K562 treated with DMSO at 1 percent for 48 hours (cell line): ENCODE measurements around the gene MYO1C. TPM values are rescaled to one million over a fixed set of nuclear protein-coding genes. Genes with fewer than 3 reads are reported as not detected.

Source experiments
- total RNA-seq: library from RNA; unstranded; fragments of 300-600 nt; gene quantifications from 2 replicates; pipeline ENCODE4 v1.2.3, GENCODE V29; 2022; ENCODE audit warnings: low replicate concordance; ENCODE audit errors: extremely low read depth

Gene MYO1C
- total RNA-seq, result not detected in 2 replicates

GRCh38 chr17:1492249-1493206, at the start of gene MYO1C:
Gene MYO1C (minus strand): TSS chr17:1492686. CDS start chr17:1492487, 199 bp downstream.

GRCh38 chr17:1516388-1517161, 24.1 kb upstream of the MYO1C start, which contains the start of gene INPP5K:
Gene INPP5K (minus strand): TSS chr17:1516612. CDS start chr17:1516499, 113 bp downstream.

GRCh38 chr17:1455797-1456599, 36.5 kb downstream of the MYO1C start, which contains the start of gene CRK:
Gene CRK (minus strand): TSS chr17:1456232. CDS start chr17:1456117, 115 bp downstream.

Other genes with a start within 250 kb of the MYO1C start
- not detected in 2 replicates for gene BHLHA9, start 222.2 kb downstream of the MYO1C start, total RNA-seq
- not detected in 2 replicates for gene TRARG1, start 213.0 kb downstream of the MYO1C start, total RNA-seq
- 579 TPM in 1 of 2 replicates, not detected in the other for gene YWHAE, start 92.5 kb downstream of the MYO1C start, total RNA-seq
- gene CRK, start 36.5 kb downstream of the MYO1C start, total RNA-seq, result not detected in 2 replicates
- not detected in 2 replicates for gene INPP5K, start 23.9 kb upstream of the MYO1C start, total RNA-seq
- gene PITPNA, start 70.1 kb upstream of the MYO1C start, total RNA-seq, result not detected in 2 replicates
- gene SLC43A2, start 136.1 kb upstream of the MYO1C start, total RNA-seq, result not detected in 2 replicates
- gene SCARF1, start 153.0 kb upstream of the MYO1C start, total RNA-seq, result not detected in 2 replicates
- not detected in 2 replicates for gene RILP, start 157.2 kb upstream of the MYO1C start, total RNA-seq
- gene PRPF8, start 192.2 kb upstream of the MYO1C start, total RNA-seq, result 461 TPM in 1 of 2 replicates, not detected in the other
- not detected in 2 replicates for gene TLCD2, start 217.7 kb upstream of the MYO1C start, total RNA-seq
- not detected in 2 replicates for gene WDR81, start 232.0 kb upstream of the MYO1C start, total RNA-seq